Upper lobe of right lung (tissue), 1 donor: ENCODE measurements around the gene NPVF. TPM values are rescaled to one million over a fixed set of nuclear protein-coding genes. Genes with fewer than 3 reads are reported as not detected.

Experiments used
- ATAC-seq: fragments of 200-7000 bp; cut with Tn5 transposase; one replicate; pipeline ENCODE4 v1.9.1; 2020; ENCODE audit warnings: mild to moderate bottlenecking, moderate library complexity
- DNase-seq: peaks from one replicate; pipeline ENCODE4 v3.0.0-alpha.2; 2020
- H3K27ac ChIP-seq: fragments of 200-600 bp; one replicate; pipeline ENCODE4 v1.8.0; 2022
- H3K27me3 ChIP-seq: fragments of 200-600 bp; one replicate; pipeline ENCODE4 v1.8.0; 2022; ENCODE audit warnings: mild to moderate bottlenecking
- H3K36me3 ChIP-seq: fragments of 200-600 bp; one replicate; pipeline ENCODE4 v1.8.0; 2022
- H3K4me1 ChIP-seq: fragments of 200-600 bp; one replicate; pipeline ENCODE4 v1.8.0; 2022
- H3K4me3 ChIP-seq: fragments of 200-600 bp; one replicate; pipeline ENCODE4 v1.8.0; 2022; ENCODE audit warnings: mild to moderate bottlenecking
- H3K9me3 ChIP-seq: fragments of 200-600 bp; one replicate; pipeline ENCODE4 v1.8.0; 2022
- CTCF ChIP-seq: fragments of 200-600 bp; IDR thresholded peaks from one replicate; pipeline ENCODE4 v1.8.0; 2022; ENCODE audit warnings: antibody characterized with exemption
- intact Hi-C: fragments of 100-400 bp; cut with DNase I; formaldehyde crosslinking; loops from one replicate; pipeline ENCODE4 v1.11.0; 2022
- total RNA-seq: library from RNA; stranded (reverse); fragmentation: NEBNext Ultra II Directional; extraction: Animal tissue kit (Norgen Biotek cat#: 25700); gene quantifications from one replicate; pipeline ENCODE4 v1.2.1, GENCODE V29; 2021
- donor health status: DM: no; HTN: yes; CAD: no; lungs with severe emphysema.

Gene NPVF
- total RNA-seq, 1 donor from 2014 or later = not detected

DNA sequence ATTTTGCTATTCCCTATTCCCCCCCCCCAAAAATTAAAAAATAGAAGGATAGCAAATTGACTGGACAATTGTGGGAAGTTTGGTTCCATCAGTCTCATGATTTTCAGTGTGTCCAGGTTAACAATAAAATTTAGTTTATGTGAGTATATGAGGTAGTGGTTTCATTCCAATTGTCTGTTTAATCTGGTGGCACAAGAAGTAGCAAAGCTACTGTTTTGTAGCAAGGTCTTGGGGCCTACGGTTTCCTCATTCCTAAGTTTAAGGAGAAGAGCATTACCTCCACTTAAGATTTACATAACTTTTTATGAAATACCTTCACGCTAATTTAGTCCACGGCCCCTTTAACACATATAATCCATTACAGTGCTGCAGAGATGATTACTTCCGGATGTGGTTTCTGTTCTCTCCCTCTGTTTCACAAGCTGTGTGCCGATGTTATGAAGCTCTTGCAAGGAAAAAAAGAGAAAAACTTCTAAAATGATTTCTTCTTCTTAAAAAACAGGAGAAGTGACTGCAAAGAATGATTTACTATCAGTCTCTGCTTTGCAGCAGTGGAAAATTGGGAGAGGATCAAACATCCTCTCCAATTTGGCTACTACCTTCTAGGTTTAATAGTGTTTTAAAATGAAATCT is 32.7 kb upstream of the NPVF start:
- peak; percentile 54 for ATAC-seq
- intact Hi-C loops = no loop called here

DNA sequence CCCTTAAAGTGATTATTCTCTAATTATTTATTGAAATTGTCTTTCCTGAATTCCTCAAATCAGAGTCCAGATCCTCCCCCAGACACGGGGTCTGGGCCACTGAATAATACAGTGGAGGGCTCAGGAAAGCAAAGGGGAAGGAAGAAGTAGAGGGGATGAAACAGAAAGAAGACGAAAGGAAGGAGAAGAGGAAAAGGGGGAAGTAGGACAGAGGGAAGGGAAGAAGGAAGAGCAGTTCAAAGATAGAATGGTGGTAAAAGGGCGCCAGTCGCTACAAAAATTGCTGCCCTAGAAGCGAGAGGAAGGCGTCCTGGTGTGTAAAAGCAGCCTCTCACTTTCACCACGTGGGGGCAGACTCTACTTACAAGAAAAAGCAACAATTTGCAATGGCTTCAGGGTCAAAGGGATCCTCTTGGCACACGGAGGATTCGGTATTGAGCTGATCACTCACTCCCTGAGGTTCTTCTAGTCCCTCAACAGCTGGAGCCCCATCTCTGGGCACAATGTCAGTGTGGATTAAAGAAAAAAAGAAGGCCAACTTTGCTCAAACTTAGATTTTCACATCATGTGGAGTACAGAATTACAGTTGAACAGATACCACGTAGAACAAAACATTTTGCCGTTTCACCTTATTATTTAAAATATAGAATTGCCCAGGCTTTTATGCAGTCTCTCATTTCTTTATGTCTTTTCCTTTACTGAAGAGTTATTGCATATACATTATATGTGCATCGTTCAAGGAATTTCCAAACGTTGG is 31.4 kb upstream of the NPVF start:
- intact Hi-C loops = loop anchor here (5.0 kb wide), 2 partner anchors 133 to 308 kb away; no protein-coding TSS in a partner anchor
- TF ChIP-seq CTCF = peak; percentile 85
- H3K27ac ChIP-seq = no peak overlapping the region
- H3K9me3 ChIP-seq = no peaks in the 10 kb centered on the region
- no peak for DNase-seq
- no peaks in the 10 kb centered on the region for H3K27me3 ChIP-seq
- H3K4me3 ChIP-seq = no peak overlapping the region
- H3K36me3 ChIP-seq = no peaks in the 10 kb centered on the region
- ATAC-seq = peak; percentile 90
- H3K4me1 ChIP-seq = no peaks in the 10 kb centered on the region

More for the DNA sequence above, 32.7 kb upstream of the NPVF start:
- TF ChIP-seq CTCF = no peak
- Histone ChIP-seq H3K4me1 (no peaks in the 10 kb centered on the region), H3K27me3 (no peaks in the 10 kb centered on the region), H3K4me3 (no peak overlapping the region), H3K9me3 (no peaks in the 10 kb centered on the region), H3K36me3 (no peaks in the 10 kb centered on the region), H3K27ac (no peak overlapping the region)
- DNase-seq = no peak

- no peaks in the 10 kb centered on the region for H3K27me3 ChIP-seq
- DNase-seq (no peak), ATAC-seq (no peak)
- H3K9me3 ChIP-seq = no peaks in the 10 kb centered on the region
- TF ChIP-seq CTCF = no peak
- H3K36me3 ChIP-seq = no peaks in the 10 kb centered on the region
- H3K27ac ChIP-seq = no peak overlapping the region
- H3K4me1 ChIP-seq = no peaks in the 10 kb centered on the region
- no peak overlapping the region for H3K4me3 ChIP-seq
- intact Hi-C loops = loop anchor here (5.0 kb wide), 2 partner anchors 136 to 311 kb away; no protein-coding TSS in a partner anchor
Measured at GRCh38 chr7:25256333-25256819, 28.1 kb upstream of the NPVF start.

- no peaks in the 10 kb centered on the region for H3K9me3 ChIP-seq
- no peaks in the 10 kb centered on the region for H3K4me1 ChIP-seq
- no peak overlapping the region for H3K27ac ChIP-seq
- intact Hi-C loops = loop anchor here (5.0 kb wide), 2 partner anchors 137 to 312 kb away; no protein-coding TSS in a partner anchor
- DNase-seq = no peak
- no peaks in the 10 kb centered on the region for H3K36me3 ChIP-seq
- ATAC-seq = no peak
- no peak for TF ChIP-seq CTCF
- H3K27me3 ChIP-seq = no peaks in the 10 kb centered on the region
- H3K4me3 ChIP-seq = no peak overlapping the region
Measured at GRCh38 chr7:25255611-25256332, 27.5 kb upstream of the NPVF start.

GRCh38 chr7:25254604-25255003 is 26.3 kb upstream of the NPVF start:
- H3K4me1 ChIP-seq = no peaks in the 10 kb centered on the region
- H3K4me3 ChIP-seq = no peak overlapping the region
- ATAC-seq = no peak
- no peak for DNase-seq
- intact Hi-C loops = loop anchor here (5.0 kb wide), 2 partner anchors 138 to 313 kb away; no protein-coding TSS in a partner anchor
- H3K27ac ChIP-seq = no peak overlapping the region
- no peaks in the 10 kb centered on the region for H3K36me3 ChIP-seq
- H3K9me3 ChIP-seq = no peaks in the 10 kb centered on the region
- H3K27me3 ChIP-seq = no peaks in the 10 kb centered on the region
- no peak for TF ChIP-seq CTCF
